ENCODE data around the gene PLEKHG5. TPM values are rescaled to one million over a fixed set of nuclear protein-coding genes. Genes with fewer than 3 reads are reported as not detected.

PLEKHG5 gene
- total RNA-seq, 4 donors from 2014 or later: 1.2 to 2.3 (median 1.6) TPM

GRCh38 chr1:6500544-6501278, 9.2 kb upstream of the PLEKHG5 start:
- in situ Hi-C loops (cut with MboI; ENCODE audit: low sequenced_read_pairs in 4 of 4): no loop called here
- no peaks in the 10 kb centered on the region for H3K9me3 ChIP-seq
- TF ChIP-seq CTCF (IDR thresholded peaks at IDR 0.05 in 4 of 5, conservative IDR thresholded peaks at IDR 0.05 in 1 of 5) (no peak), POLR2A (IDR thresholded peaks at IDR 0.05) (no peak)
- no peaks in the 10 kb centered on the region for H3K36me3 ChIP-seq
- DNase-seq (no peak), ATAC-seq (no peak)
- intact Hi-C loops (cut with DNase I; ENCODE audit: low total_unique reads): no loop called here
- no peak overlapping the region for H3K4me3 ChIP-seq
- peak overlapping the region in 1 of 4 donors; percentile 34 for H3K27ac ChIP-seq
- peaks cover 16 to 28% of the 10 kb centered on the region in 2 donors for H3K4me1 ChIP-seq
- peaks cover 0 to 11% (median 9%) of the 10 kb centered on the region in 3 donors for H3K27me3 ChIP-seq

GRCh38 chr1:6499296-6499695, 7.8 kb upstream of the PLEKHG5 start:
- intact Hi-C loops (cut with DNase I; ENCODE audit: low total_unique reads): no loop called here
- Histone ChIP-seq H3K4me3 (no peak overlapping the region), H3K27me3 (peaks cover 0 to 11% (median 9%) of the 10 kb centered on the region in 3 donors), H3K36me3 (no peaks in the 10 kb centered on the region), H3K9me3 (no peaks in the 10 kb centered on the region), H3K4me1 (peaks cover 16 to 28% of the 10 kb centered on the region in 2 donors), H3K27ac (no peak overlapping the region)
- TF ChIP-seq CTCF (IDR thresholded peaks at IDR 0.05 in 4 of 5, conservative IDR thresholded peaks at IDR 0.05 in 1 of 5): no peak
- TF ChIP-seq POLR2A (IDR thresholded peaks at IDR 0.05): no peak
- DNase-seq (no peak), ATAC-seq (no peak)
- in situ Hi-C loops (cut with MboI; ENCODE audit: low sequenced_read_pairs in 4 of 4): loop anchor here in 1 of 4 donors (25.0 kb wide), 1 partner anchor 138 kb away; no protein-coding TSS in a partner anchor

- H3K4me1 ChIP-seq: peaks cover 16 to 28% of the 10 kb centered on the region in 2 donors
- no peaks in the 10 kb centered on the region for H3K9me3 ChIP-seq
- no peak for ATAC-seq
- intact Hi-C loops (cut with DNase I; ENCODE audit: low total_unique reads) (no loop called here), in situ Hi-C loops (cut with MboI; ENCODE audit: low sequenced_read_pairs in 4 of 4) (loop anchor here in 1 of 4 donors (25.0 kb wide), 1 partner anchor 139 kb away; no protein-coding TSS in a partner anchor)
- peaks cover 0 to 11% (median 9%) of the 10 kb centered on the region in 3 donors for H3K27me3 ChIP-seq
- TF ChIP-seq POLR2A (IDR thresholded peaks at IDR 0.05): no peak
- H3K27ac ChIP-seq: no peak overlapping the region
- DNase-seq: no peak
- no peaks in the 10 kb centered on the region for H3K36me3 ChIP-seq
- H3K4me3 ChIP-seq: no peak overlapping the region
These were observed 7.2 kb upstream of the PLEKHG5 start for GRCh38 chr1:6498576-6499111.

GRCh38 chr1:6497867-6498575, 6.6 kb upstream of the PLEKHG5 start:
- ATAC-seq (no peak), DNase-seq (no peak)
- in situ Hi-C loops (cut with MboI; ENCODE audit: low sequenced_read_pairs in 4 of 4): loop anchor here in 1 of 4 donors (25.0 kb wide), 1 partner anchor 139 kb away; no protein-coding TSS in a partner anchor
- Histone ChIP-seq H3K4me3 (peak overlapping the region; percentile 50 to 61 (median 56)), H3K27ac (no peak overlapping the region), H3K9me3 (no peaks in the 10 kb centered on the region), H3K27me3 (peaks cover 0 to 11% (median 9%) of the 10 kb centered on the region in 3 donors), H3K4me1 (peaks cover 16 to 28% of the 10 kb centered on the region in 2 donors), H3K36me3 (no peaks in the 10 kb centered on the region)
- intact Hi-C loops (cut with DNase I; ENCODE audit: low total_unique reads): no loop called here
- no peak for TF ChIP-seq CTCF (IDR thresholded peaks at IDR 0.05 in 4 of 5, conservative IDR thresholded peaks at IDR 0.05 in 1 of 5)
- no peak for TF ChIP-seq POLR2A (IDR thresholded peaks at IDR 0.05)
